DOHH2 (cell line): ENCODE data around the gene SYNE4.

Experiments used
- H3F3A ChIP-seq: fragments of 200-600 bp; sonication (generic), shearing (Covaris generic); 2 replicates; pipeline ENCODE4 v1.6.0; 2016; ENCODE audit warnings: antibody characterized with exemption, mild to moderate bottlenecking; ENCODE audit not compliant: control insufficient read depth, insufficient read depth
- H3K27ac ChIP-seq: fragments of 200-600 bp; sonication (generic); 2 replicates; pipeline ENCODE4 v1.5.1; 2014; ENCODE audit warnings: low read depth, mild to moderate bottlenecking, low read length, moderate library complexity
- H3K27me3 ChIP-seq: fragments of 200-600 bp; sonication (generic); 2 replicates; pipeline ENCODE4 v1.6.1; 2014; ENCODE audit warnings: mild to moderate bottlenecking, low read length, mixed read lengths; ENCODE audit not compliant: control insufficient read depth
- H3K36me3 ChIP-seq: fragments of 200-600 bp; sonication (generic); 2 replicates; pipeline ENCODE4 v1.6.1; 2014; ENCODE audit warnings: mild to moderate bottlenecking, low read length, moderate library complexity, mixed read lengths; ENCODE audit not compliant: control insufficient read depth
- H3K4me1 ChIP-seq: fragments of 200-600 bp; sonication (generic); 2 replicates; pipeline ENCODE4 v1.6.1; 2014; ENCODE audit warnings: mild to moderate bottlenecking, low read length, mixed read lengths; ENCODE audit not compliant: control insufficient read depth
- H3K4me2 ChIP-seq: fragments of 200-600 bp; sonication (generic); 2 replicates; pipeline ENCODE4 v1.6.0; 2014; ENCODE audit warnings: mild to moderate bottlenecking, low read length, moderate library complexity
- H3K4me3 ChIP-seq: fragments of 200-600 bp; sonication (generic); 2 replicates; pipeline ENCODE4 v1.5.1; 2014; ENCODE audit warnings: mild to moderate bottlenecking, low read length, mixed read lengths
- H3K79me2 ChIP-seq: fragments of 200-600 bp; sonication (generic); 2 replicates; pipeline ENCODE4 v1.6.1; 2014; ENCODE audit warnings: mild to moderate bottlenecking, low read length, mixed read lengths; ENCODE audit not compliant: control insufficient read depth
- H3K9me2 ChIP-seq: fragments of 200-600 bp; sonication (generic); replicated peaks from 2 replicates; pipeline ENCODE4 v1.6.1; 2014; ENCODE audit warnings: mild to moderate bottlenecking, low read length, mixed read lengths; ENCODE audit not compliant: control insufficient read depth
- H3K9me3 ChIP-seq: fragments of 200-600 bp; sonication (generic); 2 replicates; pipeline ENCODE4 v1.6.1; 2014; ENCODE audit warnings: antibody characterized with exemption, low read length, mixed read lengths; ENCODE audit not compliant: control insufficient read depth, insufficient read depth
- H4K20me1 ChIP-seq: fragments of 200-600 bp; sonication (generic); 2 replicates; pipeline ENCODE4 v1.6.0; 2014; ENCODE audit warnings: low read depth, mild to moderate bottlenecking, antibody characterized with exemption, low read length, moderate library complexity; ENCODE audit not compliant: control insufficient read depth, insufficient read depth
- EZH2phosphoT487 ChIP-seq: fragments of 200-600 bp; sonication (generic); IDR thresholded peaks from 2 replicates; pipeline ENCODE4 v1.6.1; 2017; ENCODE audit warnings: borderline replicate concordance, mild to moderate bottlenecking, antibody characterized with exemption, low read length, moderate library complexity, mixed read lengths
- TF ChIP-seq, protein P1 (sequence below): fragments of 200-600 bp; sonication (generic); IDR thresholded peaks from one replicate; pipeline ENCODE4 v1.5.1; 2014; ENCODE audit warnings: antibody characterized with exemption, mild to moderate bottlenecking, low read depth, low read length; ENCODE audit not compliant: poor library complexity, severe bottlenecking

SYNE4 gene

DNA sequence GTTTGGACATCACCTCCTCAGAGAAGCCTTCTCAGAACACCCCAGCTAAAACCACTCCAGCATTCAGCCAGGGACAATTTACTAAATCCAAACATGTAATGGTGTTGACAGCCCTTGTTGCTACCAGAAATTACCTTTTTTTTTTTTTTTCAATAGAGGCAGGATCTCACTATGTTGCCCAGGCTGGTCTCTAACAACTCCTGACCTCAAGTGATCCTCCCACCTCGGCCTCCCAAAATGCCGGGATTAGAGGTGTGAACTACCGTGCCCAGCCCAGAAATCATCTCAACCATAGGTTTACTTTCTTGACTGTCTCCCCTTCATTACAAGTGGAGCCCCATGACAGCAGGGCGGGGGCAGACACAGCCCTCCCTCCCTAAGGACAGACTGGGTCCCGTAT lies 14.8 kb upstream of the SYNE4 start:
- Histone ChIP-seq H3K27me3 (no peaks in the 10 kb centered on the region), H3F3A (no peaks in the 10 kb centered on the region), H3K4me1 (no peaks in the 10 kb centered on the region), H3K4me2 (no peak overlapping the region), H3K9me3 (no peaks in the 10 kb centered on the region), H3K27ac (no peak overlapping the region), H4K20me1 (no peaks in the 10 kb centered on the region), H3K9me2 (no peaks in the 10 kb centered on the region), H3K36me3 (peaks cover 18% of the 10 kb centered on the region), H3K79me2 (no peaks in the 10 kb centered on the region), H3K4me3 (no peak overlapping the region)
- TF ChIP-seq, protein P1, sequence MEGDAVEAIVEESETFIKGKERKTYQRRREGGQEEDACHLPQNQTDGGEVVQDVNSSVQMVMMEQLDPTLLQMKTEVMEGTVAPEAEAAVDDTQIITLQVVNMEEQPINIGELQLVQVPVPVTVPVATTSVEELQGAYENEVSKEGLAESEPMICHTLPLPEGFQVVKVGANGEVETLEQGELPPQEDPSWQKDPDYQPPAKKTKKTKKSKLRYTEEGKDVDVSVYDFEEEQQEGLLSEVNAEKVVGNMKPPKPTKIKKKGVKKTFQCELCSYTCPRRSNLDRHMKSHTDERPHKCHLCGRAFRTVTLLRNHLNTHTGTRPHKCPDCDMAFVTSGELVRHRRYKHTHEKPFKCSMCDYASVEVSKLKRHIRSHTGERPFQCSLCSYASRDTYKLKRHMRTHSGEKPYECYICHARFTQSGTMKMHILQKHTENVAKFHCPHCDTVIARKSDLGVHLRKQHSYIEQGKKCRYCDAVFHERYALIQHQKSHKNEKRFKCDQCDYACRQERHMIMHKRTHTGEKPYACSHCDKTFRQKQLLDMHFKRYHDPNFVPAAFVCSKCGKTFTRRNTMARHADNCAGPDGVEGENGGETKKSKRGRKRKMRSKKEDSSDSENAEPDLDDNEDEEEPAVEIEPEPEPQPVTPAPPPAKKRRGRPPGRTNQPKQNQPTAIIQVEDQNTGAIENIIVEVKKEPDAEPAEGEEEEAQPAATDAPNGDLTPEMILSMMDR, result no peak
- TF ChIP-seq EZH2phosphoT487, result no peak

DNA sequence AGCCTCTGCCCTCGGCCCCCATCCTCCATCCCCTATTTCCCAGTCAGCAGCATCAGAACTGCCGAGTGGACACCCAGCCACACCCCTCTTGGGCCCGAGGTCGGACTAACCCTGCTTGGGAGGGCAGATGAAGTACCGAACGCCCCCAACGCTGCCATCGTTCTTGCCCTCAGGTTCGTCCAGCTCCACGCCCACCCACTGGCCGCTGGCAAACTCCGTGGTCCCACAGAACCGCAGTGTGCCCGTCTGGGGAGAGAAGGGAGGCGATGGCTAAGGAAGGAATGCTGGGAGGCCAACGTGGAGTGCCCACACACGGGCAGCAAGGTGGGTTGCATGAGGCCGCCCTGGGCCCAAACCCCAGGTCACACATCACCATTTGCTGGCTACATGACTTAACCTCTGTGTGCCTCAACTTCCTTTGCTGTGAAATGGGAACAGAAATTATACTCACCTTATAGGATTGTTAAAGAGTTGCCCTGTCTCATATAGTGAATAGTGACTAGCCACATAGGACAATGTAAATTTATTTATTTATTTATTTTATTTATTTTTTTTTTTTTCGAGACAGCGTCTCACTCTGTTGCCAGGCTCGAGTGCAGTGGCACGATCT lies 10.6 kb upstream of the SYNE4 start:
- Histone ChIP-seq H3F3A (no peaks in the 10 kb centered on the region), H3K27me3 (no peaks in the 10 kb centered on the region), H3K9me2 (no peaks in the 10 kb centered on the region), H3K36me3 (peaks cover 23% of the 10 kb centered on the region), H3K9me3 (no peaks in the 10 kb centered on the region), H3K4me1 (peaks cover 13% of the 10 kb centered on the region), H3K4me2 (no peak overlapping the region), H3K4me3 (no peak overlapping the region), H4K20me1 (no peaks in the 10 kb centered on the region), H3K79me2 (peaks cover 18% of the 10 kb centered on the region), H3K27ac (no peak overlapping the region)
- TF ChIP-seq, protein P1, result no peak
- TF ChIP-seq EZH2phosphoT487, result no peak

DNA sequence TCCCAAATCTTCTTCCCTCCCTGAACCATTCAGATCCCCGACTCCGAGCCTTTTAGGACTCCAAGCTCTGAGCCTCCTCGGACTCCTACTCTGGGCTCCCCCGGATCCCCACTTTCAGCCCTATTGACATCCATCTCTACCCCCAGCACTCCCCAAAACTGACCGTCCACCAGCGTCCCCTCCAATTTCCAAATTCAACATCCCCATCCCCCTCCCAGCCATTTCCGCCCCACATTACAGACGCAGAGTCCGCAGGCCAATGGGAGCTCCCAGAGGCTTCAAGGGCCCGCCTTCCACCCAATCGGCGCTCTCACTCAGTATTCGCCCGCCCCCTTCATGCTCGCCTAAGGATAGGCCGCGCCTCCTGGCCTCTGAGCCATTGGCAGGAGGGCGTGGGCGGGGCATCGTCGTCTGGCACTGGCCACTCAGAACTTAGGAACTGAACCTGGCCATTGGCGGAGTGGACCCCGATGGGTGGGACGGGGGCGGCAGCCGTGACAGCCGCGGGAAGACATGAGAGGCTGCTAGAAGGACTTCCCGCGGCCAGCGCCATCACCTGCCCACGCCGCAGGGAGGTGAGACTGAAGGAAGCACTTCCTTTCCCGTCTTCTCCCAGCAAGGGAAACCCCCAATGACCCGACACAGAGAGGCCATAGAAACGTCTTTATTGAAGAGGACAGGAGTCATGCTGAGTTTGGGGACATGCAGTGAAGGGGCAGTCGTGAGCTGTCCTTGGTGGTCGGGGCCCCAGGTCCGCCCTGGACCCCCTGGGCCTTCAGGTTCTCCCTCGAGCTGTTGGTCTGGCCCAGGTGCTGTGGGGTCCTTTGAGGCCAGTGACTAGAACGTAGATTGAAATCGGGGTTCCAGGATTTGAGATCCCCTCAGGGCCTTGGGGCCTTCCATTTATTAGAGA lies 5.7 kb upstream of the SYNE4 start, which contains the start of gene ALKBH6:
TSS of gene ALKBH6 (minus strand) at position 202 of the 913 bp plus-strand sequence. CDS start 816 bp downstream, outside the sequence.
- Histone ChIP-seq H3K4me2 (peak within 1 kb of the TSS; percentile 84), H3K9me3 (no peaks in the 10 kb centered on the region), H3K79me2 (peaks cover 28% of the 10 kb centered on the region), H3K27ac (peak within 1 kb of the TSS; percentile 33), H3K27me3 (no peaks in the 10 kb centered on the region), H3K4me1 (peaks cover 21% of the 10 kb centered on the region), H4K20me1 (no peaks in the 10 kb centered on the region), H3K9me2 (no peaks in the 10 kb centered on the region), H3K36me3 (peaks cover 11% of the 10 kb centered on the region), H3K4me3 (peak within 1 kb of the TSS; percentile 90), H3F3A (0 out of 2 replicates have a peak, but pooled peaks cover 5% of the 10 kb centered on the region)
- TF ChIP-seq, protein P1, result no peak
- TF ChIP-seq EZH2phosphoT487, result no peak
